ENCODE results near the gene TLCD5. TPM values are rescaled to one million over a fixed set of nuclear protein-coding genes. Genes with fewer than 3 reads are reported as not detected.

The TLCD5 gene
- total RNA-seq, 2 donors from 2014 or later = 3.0 to 3.1 TPM

DNA sequence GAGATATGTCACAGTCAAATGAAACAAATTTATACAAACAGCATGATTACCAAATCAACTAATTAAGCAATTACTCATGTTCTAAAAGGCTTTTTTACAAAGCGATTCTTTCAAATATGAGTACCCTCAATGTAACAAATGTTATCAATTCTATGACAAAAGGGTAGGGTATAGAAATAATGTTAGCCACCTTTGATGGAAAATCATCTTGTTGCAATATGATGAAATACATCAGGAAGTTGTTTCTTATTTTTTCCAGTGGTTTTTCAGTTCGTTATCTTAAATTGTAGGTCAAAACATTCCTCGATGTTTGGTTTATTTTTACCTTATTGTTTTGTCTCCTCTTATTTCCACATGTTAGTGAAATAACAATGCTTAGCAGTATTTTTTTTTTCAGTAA lies 17.6 kb downstream of the TLCD5 start:
- no peak overlapping the region for H3K27ac ChIP-seq
- TF ChIP-seq POLR2A (IDR thresholded peaks at IDR 0.05) = no peak
- TF ChIP-seq, protein P1, sequence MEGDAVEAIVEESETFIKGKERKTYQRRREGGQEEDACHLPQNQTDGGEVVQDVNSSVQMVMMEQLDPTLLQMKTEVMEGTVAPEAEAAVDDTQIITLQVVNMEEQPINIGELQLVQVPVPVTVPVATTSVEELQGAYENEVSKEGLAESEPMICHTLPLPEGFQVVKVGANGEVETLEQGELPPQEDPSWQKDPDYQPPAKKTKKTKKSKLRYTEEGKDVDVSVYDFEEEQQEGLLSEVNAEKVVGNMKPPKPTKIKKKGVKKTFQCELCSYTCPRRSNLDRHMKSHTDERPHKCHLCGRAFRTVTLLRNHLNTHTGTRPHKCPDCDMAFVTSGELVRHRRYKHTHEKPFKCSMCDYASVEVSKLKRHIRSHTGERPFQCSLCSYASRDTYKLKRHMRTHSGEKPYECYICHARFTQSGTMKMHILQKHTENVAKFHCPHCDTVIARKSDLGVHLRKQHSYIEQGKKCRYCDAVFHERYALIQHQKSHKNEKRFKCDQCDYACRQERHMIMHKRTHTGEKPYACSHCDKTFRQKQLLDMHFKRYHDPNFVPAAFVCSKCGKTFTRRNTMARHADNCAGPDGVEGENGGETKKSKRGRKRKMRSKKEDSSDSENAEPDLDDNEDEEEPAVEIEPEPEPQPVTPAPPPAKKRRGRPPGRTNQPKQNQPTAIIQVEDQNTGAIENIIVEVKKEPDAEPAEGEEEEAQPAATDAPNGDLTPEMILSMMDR (IDR thresholded peaks at IDR 0.05) = no peak
- H3K36me3 ChIP-seq (replicated peaks in 1 of 2; ENCODE audit: insufficient read depth in 1 of 2, low read depth in 2 of 2) = no peaks in the 10 kb centered on the region
- H3K9me3 ChIP-seq = no peaks in the 10 kb centered on the region
- DNase-seq (no peak), ATAC-seq (no peak)
- H3K27me3 ChIP-seq = no peaks in the 10 kb centered on the region
- intact Hi-C loops (cut with DNase I) = no loop called here
- 72 to 73% methylated on average over 3 of the region's 3 CpGs for WGBS, 2 donors
- peaks cover 81% of the 10 kb centered on the region for H3K4me1 ChIP-seq
- no peak overlapping the region for H3K4me3 ChIP-seq

DNA sequence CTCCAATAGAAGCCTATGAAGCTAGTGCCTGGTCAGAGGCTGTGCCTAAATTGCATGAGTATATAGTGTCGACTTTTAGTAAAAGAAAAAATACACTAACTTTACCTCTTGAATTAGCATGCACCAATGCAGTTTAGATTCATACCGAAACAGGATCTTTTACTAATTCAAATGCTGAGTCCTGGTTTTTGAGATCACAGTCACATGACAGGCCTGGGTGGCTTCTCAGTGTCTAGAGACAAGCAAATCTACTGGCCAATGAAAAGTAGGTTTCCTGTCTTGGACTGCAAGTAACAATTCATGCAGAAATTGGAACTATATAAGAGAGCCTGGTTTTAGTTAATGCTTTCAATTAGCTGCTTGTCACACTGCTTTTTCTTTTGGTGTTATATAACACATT lies 18.3 kb downstream of the TLCD5 start:
- 88 to 92% methylated on average over 2 of the region's 2 CpGs for WGBS, 2 donors
- Histone ChIP-seq H3K27ac (no peak overlapping the region), H3K9me3 (no peaks in the 10 kb centered on the region), H3K4me1 (peaks cover 77% of the 10 kb centered on the region), H3K36me3 (replicated peaks in 1 of 2; ENCODE audit: insufficient read depth in 1 of 2, low read depth in 2 of 2) (no peaks in the 10 kb centered on the region), H3K4me3 (no peak overlapping the region), H3K27me3 (no peaks in the 10 kb centered on the region)
- no peak for TF ChIP-seq POLR2A (IDR thresholded peaks at IDR 0.05)
- DNase-seq (no peak), ATAC-seq (no peak)
- intact Hi-C loops (cut with DNase I) = no loop called here

DNA sequence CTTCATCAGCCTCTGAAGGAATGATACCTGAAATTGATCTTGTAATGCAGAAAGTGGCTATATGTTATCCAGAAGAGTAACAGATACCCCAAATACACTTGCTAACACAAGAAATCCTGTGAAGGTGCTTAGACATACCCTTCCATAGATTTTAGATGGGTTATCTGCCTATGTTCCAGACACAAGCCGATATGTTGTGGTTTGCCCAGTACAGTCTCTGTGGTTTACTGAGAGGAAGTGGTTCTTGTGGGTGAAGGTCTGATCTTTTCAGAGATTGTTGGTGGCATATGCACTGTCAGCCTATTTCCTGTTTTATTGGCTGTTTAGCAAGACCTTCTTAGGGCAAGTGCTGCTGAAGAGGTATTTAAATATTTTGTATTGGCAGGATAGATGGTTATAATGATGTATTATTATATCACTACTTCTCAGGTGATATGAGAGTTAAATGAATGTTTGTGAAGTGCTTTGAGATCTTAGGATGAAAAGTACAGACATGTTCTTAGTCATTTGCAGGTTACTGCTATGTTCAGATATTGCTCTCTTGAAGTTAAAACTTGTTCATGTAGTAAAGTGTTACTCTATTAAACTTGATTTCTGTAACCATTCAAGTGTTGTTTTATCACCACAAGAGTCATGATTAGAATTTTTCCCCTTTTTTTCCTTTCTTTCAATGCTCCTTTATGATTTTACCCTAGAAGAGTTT lies 19.4 kb downstream of the TLCD5 start:
- no peak overlapping the region for H3K4me3 ChIP-seq
- intact Hi-C loops (cut with DNase I) = no loop called here
- H3K9me3 ChIP-seq = no peaks in the 10 kb centered on the region
- ATAC-seq = no peak
- no peaks in the 10 kb centered on the region for H3K27me3 ChIP-seq
- peaks cover 71% of the 10 kb centered on the region for H3K4me1 ChIP-seq
- WGBS, 2 donors = 69 to 85% methylated on average over 1 of the region's 1 CpG
- no peak for TF ChIP-seq POLR2A (IDR thresholded peaks at IDR 0.05)
- TF ChIP-seq, protein P1 (IDR thresholded peaks at IDR 0.05) = no peak
- no peak for DNase-seq
- no peaks in the 10 kb centered on the region for H3K36me3 ChIP-seq (replicated peaks in 1 of 2; ENCODE audit: insufficient read depth in 1 of 2, low read depth in 2 of 2)
- no peak overlapping the region for H3K27ac ChIP-seq

DNA sequence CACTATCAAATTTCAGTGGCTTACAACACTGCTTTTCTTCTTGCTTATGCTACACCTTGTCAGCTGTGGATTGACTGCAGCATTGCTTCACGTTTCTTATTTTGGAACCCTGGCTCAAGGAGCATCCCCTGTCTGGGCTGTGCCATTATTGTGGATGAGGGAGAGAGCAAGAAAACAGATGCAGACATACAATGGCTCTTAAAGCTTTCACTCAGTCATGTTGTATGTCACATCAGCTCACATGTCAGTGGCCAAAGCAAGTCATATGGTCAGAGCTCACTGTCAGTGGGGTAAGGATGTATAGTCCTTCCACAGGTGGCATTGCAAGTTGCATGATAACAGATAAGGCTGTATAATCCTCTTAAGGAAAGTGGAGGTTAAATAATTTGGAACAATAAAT lies 21.1 kb downstream of the TLCD5 start:
- ATAC-seq (no peak), DNase-seq (no peak)
- H3K9me3 ChIP-seq = no peaks in the 10 kb centered on the region
- no peaks in the 10 kb centered on the region for H3K27me3 ChIP-seq
- H3K4me3 ChIP-seq = no peak overlapping the region
- no peak overlapping the region for H3K27ac ChIP-seq
- no peaks in the 10 kb centered on the region for H3K36me3 ChIP-seq (replicated peaks in 1 of 2; ENCODE audit: insufficient read depth in 1 of 2, low read depth in 2 of 2)
- H3K4me1 ChIP-seq = peaks cover 63% of the 10 kb centered on the region
- intact Hi-C loops (cut with DNase I) = no loop called here
- TF ChIP-seq POLR2A (IDR thresholded peaks at IDR 0.05) = no peak
- TF ChIP-seq, protein P1 (IDR thresholded peaks at IDR 0.05) = no peak
- WGBS, 2 donors = 17 to 25% methylated on average over 1 of the region's 1 CpG

DNA sequence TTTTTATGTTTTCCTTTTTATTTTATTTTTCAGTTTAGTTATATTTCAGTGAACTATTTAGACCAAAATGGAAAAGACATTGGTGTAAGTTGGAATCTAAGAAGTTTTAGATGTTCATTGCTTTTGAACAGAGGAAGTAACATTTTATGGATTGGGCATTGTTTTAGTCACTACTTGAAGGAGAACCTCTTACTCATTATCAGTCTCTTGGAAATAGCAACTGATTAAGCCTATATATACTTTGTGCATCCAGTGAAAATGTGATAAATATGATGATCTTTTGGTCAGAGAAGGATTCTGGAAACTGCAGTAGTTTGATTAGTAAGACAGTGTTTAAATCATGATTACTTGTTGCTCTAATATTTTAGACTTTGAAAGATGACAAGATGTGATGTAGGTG lies 25.5 kb downstream of the TLCD5 start:
- TF ChIP-seq, protein P1 (IDR thresholded peaks at IDR 0.05) = no peak
- no peak for TF ChIP-seq POLR2A (IDR thresholded peaks at IDR 0.05)
- no peaks in the 10 kb centered on the region for H3K36me3 ChIP-seq (replicated peaks in 1 of 2; ENCODE audit: insufficient read depth in 1 of 2, low read depth in 2 of 2)
- H3K4me3 ChIP-seq = no peak overlapping the region
- no peak overlapping the region for H3K27ac ChIP-seq
- no peaks in the 10 kb centered on the region for H3K27me3 ChIP-seq
- H3K9me3 ChIP-seq = no peaks in the 10 kb centered on the region
- H3K4me1 ChIP-seq = peaks cover 63% of the 10 kb centered on the region
- no peak for DNase-seq
- intact Hi-C loops (cut with DNase I) = no loop called here
- no peak for ATAC-seq
